ENCODE results near the gene COPZ1. TPM values are rescaled to one million over a fixed set of nuclear protein-coding genes. Genes with fewer than 3 reads are reported as not detected.

COPZ1 gene
- total RNA-seq, 1 donor from 2014 or later, result 89.5 TPM

DNA sequence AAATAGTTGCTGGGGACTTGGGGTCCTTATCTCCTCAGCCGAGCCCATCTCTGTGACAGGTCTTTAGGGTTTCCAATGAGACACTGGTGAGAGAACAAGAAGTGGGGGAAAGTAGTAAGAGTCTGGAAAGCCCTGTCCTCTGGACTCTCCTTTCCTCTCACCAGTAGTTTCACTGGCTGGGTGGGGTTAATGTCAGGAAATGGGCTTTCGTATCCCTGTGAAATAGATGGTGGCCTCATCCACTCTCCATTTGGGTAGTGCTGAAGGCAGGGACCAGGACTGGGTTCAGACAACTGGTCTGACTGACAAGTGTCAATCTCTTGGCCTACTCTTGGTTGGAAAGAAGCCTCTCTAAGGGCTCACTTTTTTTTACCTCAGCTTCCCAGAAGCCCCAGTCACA is 52.1 kb downstream of the COPZ1 start:
- no peak overlapping the region for H3K4me3 ChIP-seq (ENCODE audit: low read depth, low read length)
- H3K36me3 ChIP-seq (ENCODE audit: control insufficient read depth, insufficient read depth, low read length), result peaks cover 50% of the 10 kb centered on the region
- TF ChIP-seq, protein P1, sequence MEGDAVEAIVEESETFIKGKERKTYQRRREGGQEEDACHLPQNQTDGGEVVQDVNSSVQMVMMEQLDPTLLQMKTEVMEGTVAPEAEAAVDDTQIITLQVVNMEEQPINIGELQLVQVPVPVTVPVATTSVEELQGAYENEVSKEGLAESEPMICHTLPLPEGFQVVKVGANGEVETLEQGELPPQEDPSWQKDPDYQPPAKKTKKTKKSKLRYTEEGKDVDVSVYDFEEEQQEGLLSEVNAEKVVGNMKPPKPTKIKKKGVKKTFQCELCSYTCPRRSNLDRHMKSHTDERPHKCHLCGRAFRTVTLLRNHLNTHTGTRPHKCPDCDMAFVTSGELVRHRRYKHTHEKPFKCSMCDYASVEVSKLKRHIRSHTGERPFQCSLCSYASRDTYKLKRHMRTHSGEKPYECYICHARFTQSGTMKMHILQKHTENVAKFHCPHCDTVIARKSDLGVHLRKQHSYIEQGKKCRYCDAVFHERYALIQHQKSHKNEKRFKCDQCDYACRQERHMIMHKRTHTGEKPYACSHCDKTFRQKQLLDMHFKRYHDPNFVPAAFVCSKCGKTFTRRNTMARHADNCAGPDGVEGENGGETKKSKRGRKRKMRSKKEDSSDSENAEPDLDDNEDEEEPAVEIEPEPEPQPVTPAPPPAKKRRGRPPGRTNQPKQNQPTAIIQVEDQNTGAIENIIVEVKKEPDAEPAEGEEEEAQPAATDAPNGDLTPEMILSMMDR (IDR thresholded peaks at IDR 0.05; ENCODE audit: insufficient read depth, low read length, severe bottlenecking), result no peak
- no peak for DNase-seq (ENCODE audit: low read depth)
- FAIRE-seq, result no peak
- H3K27me3 ChIP-seq (ENCODE audit: control insufficient read depth, insufficient read depth, low read length), result no peaks in the 10 kb centered on the region

DNA sequence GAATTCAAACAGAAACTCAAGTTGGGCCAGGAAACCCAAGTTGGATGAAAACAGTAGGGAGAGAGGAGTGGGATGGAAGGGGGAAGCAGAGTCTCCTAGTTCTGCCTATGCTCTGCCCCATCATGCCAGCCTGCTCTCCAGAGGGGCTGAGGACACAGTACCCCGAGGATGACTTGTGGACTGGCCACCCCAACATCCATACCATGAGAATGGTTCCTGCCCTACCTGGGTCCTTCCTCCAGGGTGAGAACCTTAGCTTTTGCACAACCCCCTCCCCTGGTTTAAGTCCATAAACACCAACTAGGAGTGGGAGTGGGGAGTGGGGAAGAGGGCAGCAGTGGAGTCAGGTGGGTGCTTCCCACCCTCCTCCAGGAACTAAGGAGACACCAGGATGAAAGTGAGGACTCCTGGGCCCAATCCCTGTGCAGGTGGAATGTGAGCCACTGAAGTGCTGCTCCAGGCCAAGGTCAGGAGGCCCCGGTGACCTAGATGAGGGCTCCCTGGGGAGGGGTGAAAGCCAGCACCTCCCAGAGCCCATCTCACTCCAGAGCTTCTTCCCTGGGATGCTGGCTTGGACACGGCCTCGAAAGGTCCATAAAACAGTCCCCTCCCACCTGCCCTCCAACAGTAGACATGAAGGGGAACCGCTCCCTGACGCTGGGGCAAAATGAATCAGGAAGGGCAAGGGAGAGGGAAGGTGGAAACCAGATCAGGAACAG is 53.0 kb downstream of the COPZ1 start:
- peaks cover 47% of the 10 kb centered on the region for H3K36me3 ChIP-seq (ENCODE audit: control insufficient read depth, insufficient read depth, low read length)
- TF ChIP-seq, protein P1 (IDR thresholded peaks at IDR 0.05; ENCODE audit: insufficient read depth, low read length, severe bottlenecking), result no peak
- DNase-seq (ENCODE audit: low read depth) (no peak), FAIRE-seq (no peak)
- H3K27me3 ChIP-seq (ENCODE audit: control insufficient read depth, insufficient read depth, low read length), result no peaks in the 10 kb centered on the region
- H3K4me3 ChIP-seq (ENCODE audit: low read depth, low read length), result no peak overlapping the region

DNA sequence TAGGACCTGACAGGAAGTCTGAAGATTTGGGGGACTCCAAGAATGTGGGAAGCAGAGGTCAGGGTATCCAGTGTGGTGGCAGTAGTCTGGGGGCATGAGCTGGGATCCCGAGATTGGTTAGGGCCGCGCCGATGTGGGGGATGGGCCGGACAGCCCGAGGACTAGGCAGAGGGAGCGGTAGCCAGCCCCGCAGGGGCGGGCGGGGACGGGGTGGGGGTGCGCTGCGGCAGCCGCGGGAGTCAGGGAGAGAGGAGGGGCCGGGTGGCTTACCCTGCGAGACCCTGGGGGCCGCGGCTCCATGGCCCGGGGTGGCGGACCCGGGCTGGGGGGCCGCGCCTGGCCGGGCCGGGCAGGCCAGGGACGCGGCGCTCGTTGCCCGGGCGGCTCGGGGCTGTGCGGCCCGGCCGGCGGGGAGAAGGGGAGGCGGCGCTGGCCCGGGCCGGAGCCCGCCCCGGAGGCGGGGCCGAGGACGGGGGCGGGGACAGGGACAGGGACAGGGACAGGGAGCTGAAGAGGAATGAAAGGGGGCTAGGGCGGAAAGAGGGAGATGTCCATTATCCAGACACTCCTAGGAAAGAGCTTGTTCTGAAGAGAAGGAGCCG is 54.0 kb downstream of the COPZ1 start:
- FAIRE-seq, result no peak
- Histone ChIP-seq H3K4me3 (ENCODE audit: low read depth, low read length) (no peak overlapping the region), H3K36me3 (ENCODE audit: control insufficient read depth, insufficient read depth, low read length) (peaks cover 42% of the 10 kb centered on the region), H3K27me3 (ENCODE audit: control insufficient read depth, insufficient read depth, low read length) (no peaks in the 10 kb centered on the region)
- TF ChIP-seq, protein P1 (IDR thresholded peaks at IDR 0.05; ENCODE audit: insufficient read depth, low read length, severe bottlenecking), result no peak
- no peak for DNase-seq (ENCODE audit: low read depth)

DNA sequence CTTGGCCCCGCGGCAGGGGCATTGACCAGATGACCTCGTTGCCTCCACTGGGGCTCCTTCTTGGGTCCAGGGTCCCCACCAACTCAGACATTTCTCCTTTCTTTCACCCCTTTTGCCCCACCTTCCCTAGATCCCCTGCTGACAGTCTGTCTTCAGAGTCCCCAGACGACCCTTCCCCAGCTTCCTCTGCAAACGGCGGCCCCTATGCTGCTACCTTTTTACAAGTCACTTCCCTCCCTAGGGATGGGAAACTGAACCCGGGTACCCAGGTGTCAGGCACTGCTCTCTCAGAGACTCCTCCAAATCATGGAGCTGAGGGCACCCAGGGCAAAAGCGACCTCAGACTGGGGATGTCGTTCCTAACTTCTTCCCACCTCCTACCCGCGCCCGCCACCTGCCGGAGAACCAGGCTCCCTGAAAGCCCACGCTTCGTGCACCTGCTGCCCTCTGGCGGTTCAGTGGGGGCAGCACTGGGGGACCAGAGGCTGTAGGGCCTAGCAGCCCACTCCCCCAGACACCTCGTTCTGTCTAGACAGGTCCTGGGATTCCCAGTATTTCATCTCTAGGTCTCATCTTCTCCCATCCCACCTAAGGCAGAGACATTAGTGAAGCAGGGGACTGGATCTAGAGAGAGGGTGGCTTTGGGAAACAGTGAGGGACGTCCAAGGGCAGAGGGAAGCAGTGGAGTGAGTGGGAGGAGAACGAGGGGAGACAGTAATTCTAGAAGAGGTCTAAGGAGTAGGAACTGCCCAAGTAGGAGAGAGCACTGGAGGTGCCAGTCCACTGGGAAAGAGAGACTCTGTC is 54.7 kb downstream of the COPZ1 start:
- FAIRE-seq, result no peak
- no peak overlapping the region for H3K4me3 ChIP-seq (ENCODE audit: low read depth, low read length)
- TF ChIP-seq, protein P1 (IDR thresholded peaks at IDR 0.05; ENCODE audit: insufficient read depth, low read length, severe bottlenecking), result peak; percentile 100
- DNase-seq (ENCODE audit: low read depth), result peak; percentile 49
- no peaks in the 10 kb centered on the region for H3K27me3 ChIP-seq (ENCODE audit: control insufficient read depth, insufficient read depth, low read length)
- H3K36me3 ChIP-seq (ENCODE audit: control insufficient read depth, insufficient read depth, low read length), result peaks cover 38% of the 10 kb centered on the region

DNA sequence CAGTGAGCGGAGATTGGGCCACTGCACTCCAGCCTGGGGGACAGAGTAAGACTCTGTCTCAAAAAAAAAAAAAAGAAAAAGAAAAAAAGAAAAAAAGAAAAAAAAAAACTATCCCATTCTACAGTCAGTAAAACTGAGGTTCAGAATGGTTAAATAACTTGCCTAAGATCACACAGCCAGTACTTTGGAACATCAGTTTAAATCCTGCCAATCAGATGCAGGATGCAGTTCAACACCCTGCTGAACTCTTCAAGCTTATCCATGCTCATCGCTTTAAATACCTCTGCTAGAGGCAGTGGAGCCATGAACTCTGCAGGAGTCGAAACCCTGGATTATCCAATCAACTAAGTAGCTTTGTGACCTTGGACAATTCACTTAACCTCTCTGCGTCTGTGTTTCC is 56.2 kb downstream of the COPZ1 start:
- DNase-seq (ENCODE audit: low read depth), result no peak

More for the DNA sequence above, 56.2 kb downstream of the COPZ1 start:
- H3K4me3 ChIP-seq (ENCODE audit: low read depth, low read length), result no peak overlapping the region
- TF ChIP-seq, protein P1 (IDR thresholded peaks at IDR 0.05; ENCODE audit: insufficient read depth, low read length, severe bottlenecking), result no peak
- no peaks in the 10 kb centered on the region for H3K27me3 ChIP-seq (ENCODE audit: control insufficient read depth, insufficient read depth, low read length)
- H3K36me3 ChIP-seq (ENCODE audit: control insufficient read depth, insufficient read depth, low read length), result peaks cover 28% of the 10 kb centered on the region
- FAIRE-seq, result no peak
